G401.6 (cell line): ENCODE measurements around the gene TSSK3.
A peak's percentile ranks its signal among the peaks of the same experiment; 100 is the strongest.

ENCODE experiments used
- FAIRE-seq: peaks from 2 replicates; lab custom pipeline; 2012; peaks lifted over from hg19 to GRCh38; lab: Jason Lieb, UNC

TSSK3 gene

DNA sequence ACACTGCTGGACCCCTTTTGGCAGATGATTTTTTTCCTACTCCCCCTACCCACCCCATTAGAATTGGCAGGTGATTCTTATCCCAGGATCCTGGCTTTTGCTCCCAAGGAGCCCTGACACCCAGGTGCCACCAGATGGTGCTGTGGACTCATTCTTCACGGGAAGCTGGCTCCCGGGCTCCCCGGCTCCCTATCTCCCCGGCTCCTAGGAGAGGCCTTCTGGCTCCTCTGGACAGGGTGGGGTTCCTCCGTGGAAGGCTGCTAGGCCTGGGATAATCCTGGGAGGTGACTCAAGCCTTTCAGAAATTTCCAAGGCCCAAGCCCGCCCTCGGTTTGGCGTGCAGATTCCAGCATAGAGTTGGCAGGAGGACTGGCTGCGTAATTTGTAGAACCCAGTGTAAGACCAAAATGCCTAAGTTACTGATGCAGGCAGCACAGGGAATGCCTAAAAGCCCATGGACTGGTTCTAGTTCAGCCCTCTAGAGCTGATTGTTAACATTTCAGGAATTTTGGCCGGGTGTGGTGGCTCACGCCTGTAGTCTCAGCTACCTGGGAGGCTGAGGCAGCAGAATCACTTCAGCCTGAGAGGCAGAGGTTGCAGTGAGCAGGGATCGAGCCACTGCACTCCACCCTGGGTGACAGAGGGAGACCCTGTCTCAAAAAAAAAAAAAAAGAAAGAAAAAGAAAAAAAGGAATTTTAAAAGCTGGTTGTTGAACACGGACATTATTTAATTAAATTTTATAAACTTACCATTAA is 38.7 kb downstream of the TSSK3 start:
- FAIRE-seq = peak; percentile 89

DNA sequence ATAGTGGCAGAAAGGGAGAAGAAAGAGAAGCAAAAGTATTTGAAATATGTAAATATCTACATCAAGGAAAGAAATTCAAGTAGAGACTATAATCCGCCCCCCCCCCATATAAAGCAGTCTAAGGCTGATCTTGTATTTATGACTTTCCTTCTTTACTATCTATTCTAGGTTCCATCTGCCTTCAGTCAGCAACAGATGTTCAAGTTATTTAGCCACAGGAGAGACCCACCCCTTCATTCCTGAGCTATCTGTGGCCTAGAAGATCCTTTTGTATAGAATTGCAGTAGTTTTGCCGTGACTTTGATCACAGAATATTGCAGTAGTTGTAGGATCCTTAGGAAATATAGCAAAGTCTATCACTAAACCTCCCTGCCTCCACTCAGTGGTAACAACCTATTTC is 42.6 kb downstream of the TSSK3 start:
- no peak for FAIRE-seq

DNA sequence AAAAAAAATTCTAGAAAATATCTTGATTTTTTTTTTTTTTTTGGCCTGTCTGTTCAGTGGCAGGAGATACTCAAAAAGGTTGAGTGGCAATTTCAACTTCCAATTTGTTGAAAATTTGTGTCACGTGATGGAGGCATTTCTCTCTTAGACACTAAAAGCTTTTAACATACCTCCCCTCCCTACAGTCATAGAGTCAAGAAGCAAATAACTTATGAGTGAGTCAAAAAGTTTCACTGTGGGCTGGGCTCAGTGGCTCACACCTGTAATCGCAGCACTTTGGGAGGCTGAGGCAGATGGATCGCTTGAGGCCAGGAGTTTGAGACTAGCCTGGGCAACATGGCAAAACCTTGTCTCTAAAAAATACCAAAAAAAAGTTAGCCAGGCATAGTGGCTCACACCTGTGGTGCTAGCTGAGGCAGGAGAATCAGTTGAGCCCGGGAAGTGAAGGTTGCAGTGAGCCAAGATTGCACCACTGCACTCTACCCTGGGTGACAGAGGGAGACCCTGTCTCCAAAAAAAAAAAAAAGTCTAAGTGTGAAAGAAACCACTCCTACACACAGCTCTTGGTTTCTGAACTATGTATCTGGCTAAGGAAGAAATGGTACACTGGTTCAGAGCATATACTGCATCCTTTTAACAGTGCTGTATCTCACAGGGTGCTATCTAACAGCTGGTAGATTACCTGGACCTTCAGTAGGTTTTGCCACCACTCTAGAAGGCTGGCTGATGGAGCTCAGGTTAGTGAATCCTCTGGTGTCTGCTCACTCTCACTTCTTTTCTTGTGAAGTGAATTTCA is 43.5 kb downstream of the TSSK3 start:
- FAIRE-seq = no peak

DNA sequence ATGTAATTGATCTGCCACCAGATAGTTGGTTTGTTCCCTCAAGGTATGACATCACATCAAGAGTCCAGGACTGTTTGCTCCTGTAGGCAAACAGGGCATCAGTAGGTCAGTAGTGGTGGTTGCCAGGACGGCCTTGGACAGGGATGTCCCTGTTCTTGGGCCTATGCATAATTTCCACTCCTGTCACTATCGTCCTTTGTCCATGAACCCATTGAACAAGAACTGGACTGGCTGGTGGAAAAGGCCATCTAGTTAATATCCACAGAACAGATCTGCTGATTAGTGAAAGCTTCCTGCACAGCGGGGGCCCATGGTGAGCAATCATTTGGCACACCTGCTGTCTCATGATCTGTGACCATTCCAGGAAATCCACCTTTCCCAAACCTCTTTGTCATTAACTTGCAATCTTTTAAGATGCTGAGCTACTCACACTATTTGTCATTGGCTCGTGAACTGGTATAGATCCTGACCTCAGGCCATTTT is 44.3 kb downstream of the TSSK3 start:
- no peak for FAIRE-seq

DNA sequence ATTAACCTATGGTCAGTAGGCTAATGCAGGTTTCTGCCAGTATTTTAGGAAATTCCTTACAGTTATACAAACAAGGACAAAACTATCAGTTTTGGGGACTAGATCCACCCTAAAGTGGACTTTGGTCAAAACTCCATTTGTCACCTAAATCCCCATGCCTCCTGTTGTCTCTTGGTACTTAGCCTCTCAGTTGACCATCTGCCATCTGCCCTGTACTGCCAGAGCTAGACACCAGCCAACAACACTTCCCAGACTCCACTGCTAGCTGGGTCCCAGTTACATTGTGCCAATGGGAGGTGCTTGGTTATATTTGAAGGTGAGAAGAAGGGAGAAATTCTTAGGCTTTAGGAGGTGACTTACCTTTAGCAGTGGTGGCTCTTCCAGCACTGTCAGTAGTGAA is 48.9 kb downstream of the TSSK3 start:
- FAIRE-seq = no peak

DNA sequence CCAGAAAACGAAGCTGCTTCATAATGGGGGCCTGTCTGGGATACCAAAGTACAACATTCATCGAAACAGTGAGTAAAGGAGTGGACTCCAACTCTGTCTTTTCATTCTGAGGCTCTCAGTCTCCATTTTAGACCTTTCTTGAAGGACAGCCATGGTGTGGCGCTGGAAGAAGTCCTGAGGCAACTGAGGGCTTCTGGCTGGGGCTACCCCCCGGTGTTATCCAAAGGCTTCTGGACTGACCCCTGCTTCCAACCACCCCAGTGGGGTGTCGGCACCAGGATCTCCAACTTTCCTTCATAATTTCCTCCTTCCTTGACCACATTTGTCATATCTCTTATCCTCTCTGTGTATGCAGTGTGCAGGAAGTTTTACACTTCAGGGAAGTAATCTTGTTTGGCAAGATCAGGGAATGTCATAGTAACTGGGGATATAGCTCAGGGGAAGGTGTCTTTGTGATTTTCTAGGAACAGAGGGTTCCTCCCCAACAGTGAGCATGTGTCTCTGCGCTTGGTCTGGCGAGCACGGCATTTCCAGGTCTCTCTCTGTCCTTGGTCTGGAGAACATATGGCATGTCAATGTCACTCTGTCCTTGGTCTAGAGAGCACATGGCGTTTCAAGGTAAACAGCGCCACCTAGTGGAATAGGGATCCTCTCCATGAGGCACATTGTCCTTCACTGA is 51.3 kb downstream of the TSSK3 start:
- FAIRE-seq = peak; percentile 77
